Measurements from ENCODE around the gene ADGRV1. TPM values are rescaled to one million over a fixed set of nuclear protein-coding genes. Genes with fewer than 3 reads are reported as not detected.

Gene ADGRV1
- total and polyA plus RNA-seq, 9 of the 15 experiments (the other 6 are each of a cell fraction or from before 2014, with no cell fraction given): 21.7 to 156 (median 58.2) TPM

DNA sequence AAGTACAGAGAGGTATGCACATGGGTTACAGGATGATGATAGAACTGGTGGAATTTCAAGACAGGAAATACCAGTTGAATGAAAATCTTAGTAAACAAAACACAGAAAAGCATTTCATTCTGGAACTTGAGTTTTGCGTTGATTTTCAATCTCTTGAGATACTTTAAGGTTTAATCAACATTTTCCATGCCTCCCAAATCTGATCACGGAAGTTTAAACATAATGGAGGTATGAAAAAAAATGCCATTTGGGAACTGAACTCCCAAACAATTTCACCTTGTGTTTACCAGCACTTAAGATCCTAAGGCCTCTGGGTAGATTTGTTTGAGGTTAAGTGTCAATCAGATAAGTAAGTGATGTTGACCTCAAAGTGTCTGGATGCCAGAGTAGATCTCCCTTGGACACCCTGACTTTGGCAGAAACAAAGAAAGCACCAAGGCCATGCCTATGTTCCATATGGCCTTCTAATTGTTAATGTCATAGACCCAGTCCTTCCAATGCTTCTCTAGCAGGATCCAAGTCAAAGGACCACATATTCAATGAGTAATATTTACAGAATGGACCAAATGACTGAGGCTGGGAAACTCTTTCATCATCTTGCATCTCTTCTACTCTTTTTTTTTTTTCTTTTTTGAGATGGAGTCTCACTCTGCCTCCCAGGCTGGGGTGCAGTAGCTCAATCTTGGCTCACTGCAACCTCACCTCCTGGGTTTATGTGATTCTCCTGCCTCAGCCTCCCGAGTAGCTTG is 607.6 kb downstream of the ADGRV1 start:
- Histone ChIP-seq H3K9me3 (replicated peaks; ENCODE audit: control insufficient read depth, insufficient read depth, low read depth, low read length) (no peaks in the 10 kb centered on the region), H3K27me3 (ENCODE audit: control insufficient read depth in 2 of 2, insufficient read depth in 2 of 2, low read length in 2 of 2) (no peaks in the 10 kb centered on the region), H3K79me2 (ENCODE audit: control insufficient read depth, insufficient read depth, low read length) (no peaks in the 10 kb centered on the region), H3K9me1 (ENCODE audit: control insufficient read depth, insufficient read depth, low read length) (no peaks in the 10 kb centered on the region), H3K36me3 (ENCODE audit: control insufficient read depth, insufficient read depth, low read length) (peaks cover 12% of the 10 kb centered on the region; the same call in 1 of the 3 replicates), H3K4me3 (no peak overlapping the region), H2AFZ (ENCODE audit: low read depth, low read length) (no peak overlapping the region), H3K4me1 (replicated peaks in 1 of 2; ENCODE audit: control insufficient read depth in 2 of 2, insufficient read depth in 2 of 2, low read length in 2 of 2) (peaks cover 0 to 14% of the 10 kb centered on the region in 2 experiments; a peak in 4 of 5 replicates), H3K27ac (ENCODE audit: extremely low read depth, low read depth, low read length) (no peak overlapping the region), H3K9ac (ENCODE audit: insufficient read depth in 1 of 2, low read depth in 2 of 2, low read length in 2 of 2) (no peak overlapping the region), H4K20me1 (replicated peaks; ENCODE audit: control insufficient read depth, insufficient read depth, low read length) (no peaks in the 10 kb centered on the region), H3K4me2 (ENCODE audit: insufficient read depth, low read length) (no peak overlapping the region)
- POLR2A ChIA-PET: no interaction called here
- TF ChIP-seq ETV5 (CRISPR knock-in tag; IDR thresholded peaks at IDR 0.05; ENCODE audit: low read depth): no peak
- TF ChIP-seq, protein P1, sequence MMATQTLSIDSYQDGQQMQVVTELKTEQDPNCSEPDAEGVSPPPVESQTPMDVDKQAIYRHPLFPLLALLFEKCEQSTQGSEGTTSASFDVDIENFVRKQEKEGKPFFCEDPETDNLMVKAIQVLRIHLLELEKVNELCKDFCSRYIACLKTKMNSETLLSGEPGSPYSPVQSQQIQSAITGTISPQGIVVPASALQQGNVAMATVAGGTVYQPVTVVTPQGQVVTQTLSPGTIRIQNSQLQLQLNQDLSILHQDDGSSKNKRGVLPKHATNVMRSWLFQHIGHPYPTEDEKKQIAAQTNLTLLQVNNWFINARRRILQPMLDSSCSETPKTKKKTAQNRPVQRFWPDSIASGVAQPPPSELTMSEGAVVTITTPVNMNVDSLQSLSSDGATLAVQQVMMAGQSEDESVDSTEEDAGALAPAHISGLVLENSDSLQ (IDR thresholded peaks at IDR 0.05): 0 out of 2 replicates have a peak, but pooled peaks have one; percentile 16
- no TSS peak for BruUV-seq (replicated peaks)
- in situ Hi-C loops (cut with MboI) (no loop called here), intact Hi-C loops (cut with micrococcal nuclease) (no loop called here)
- FAIRE-seq (no peak), ATAC-seq (no peak), DNase-seq (ENCODE audit: extremely low read depth in 1 of 4, low spot score in 3 of 4) (no peak)
- CTCF ChIA-PET (ENCODE audit: low intra/inter-chr PET ratio): no interaction called here
- 56% methylated on average over 3 of the region's 3 CpGs for WGBS (ENCODE audit: insufficient coverage, low coverage, missing lambda C conversion rate)

DNA sequence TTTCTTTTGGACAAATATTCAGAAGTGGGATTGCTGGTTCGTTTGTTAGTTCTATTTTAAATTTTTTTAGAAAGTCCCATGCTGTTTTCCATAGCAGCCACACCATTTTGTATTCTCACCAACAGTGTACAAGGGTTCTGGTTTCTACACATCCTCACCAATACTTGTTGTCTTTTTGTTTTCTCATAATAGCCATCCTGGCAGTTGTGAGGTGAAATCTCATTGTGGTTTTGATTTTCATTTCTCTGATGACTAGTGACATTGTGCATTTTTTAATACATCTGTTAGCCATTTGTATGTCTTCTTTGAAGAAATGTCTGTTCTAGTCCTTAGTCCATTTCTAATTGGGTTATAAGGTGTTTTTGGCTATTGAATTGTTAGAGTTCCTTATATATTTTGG is 610.3 kb downstream of the ADGRV1 start:
- H3K4me3 ChIP-seq: no peak overlapping the region
- H3K36me3 ChIP-seq (ENCODE audit: control insufficient read depth, insufficient read depth, low read length): peaks cover 9% of the 10 kb centered on the region; the same call in 1 of the 3 replicates
- no peak overlapping the region for H3K9ac ChIP-seq (ENCODE audit: insufficient read depth in 1 of 2, low read depth in 2 of 2, low read length in 2 of 2)
- in situ Hi-C loops (cut with MboI) (no loop called here), intact Hi-C loops (cut with micrococcal nuclease) (no loop called here)
- no peaks in the 10 kb centered on the region for H3K79me2 ChIP-seq (ENCODE audit: control insufficient read depth, insufficient read depth, low read length)
- TF ChIP-seq PURB (CRISPR knock-in tag; IDR thresholded peaks at IDR 0.05; ENCODE audit: low read depth) (no peak), ZFP36 (IDR thresholded peaks at IDR 0.05; ENCODE audit: low read depth, low read length, partially characterized antibody) (no peak)
- TF ChIP-seq, protein P2, sequence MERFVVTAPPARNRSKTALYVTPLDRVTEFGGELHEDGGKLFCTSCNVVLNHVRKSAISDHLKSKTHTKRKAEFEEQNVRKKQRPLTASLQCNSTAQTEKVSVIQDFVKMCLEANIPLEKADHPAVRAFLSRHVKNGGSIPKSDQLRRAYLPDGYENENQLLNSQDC (CRISPR knock-in tag; IDR thresholded peaks at IDR 0.05): no peak
- H3K27me3 ChIP-seq (ENCODE audit: control insufficient read depth in 2 of 2, insufficient read depth in 2 of 2, low read length in 2 of 2): no peaks in the 10 kb centered on the region
- DNase-seq (ENCODE audit: extremely low read depth in 1 of 4, low spot score in 3 of 4) (no peak), ATAC-seq (no peak), FAIRE-seq (no peak)
- WGBS (ENCODE audit: insufficient coverage, low coverage, missing lambda C conversion rate): 0% methylated on average over 1 of the region's 1 CpG
- POLR2A ChIA-PET: no interaction called here
- H4K20me1 ChIP-seq (replicated peaks; ENCODE audit: control insufficient read depth, insufficient read depth, low read length): no peaks in the 10 kb centered on the region
- BruUV-seq (replicated peaks): no TSS peak
- no peak overlapping the region for H3K27ac ChIP-seq (ENCODE audit: extremely low read depth, low read depth, low read length)
- no peaks in the 10 kb centered on the region for H3K9me1 ChIP-seq (ENCODE audit: control insufficient read depth, insufficient read depth, low read length)
- H3K9me3 ChIP-seq (replicated peaks; ENCODE audit: control insufficient read depth, insufficient read depth, low read depth, low read length): no peaks in the 10 kb centered on the region
- H3K4me1 ChIP-seq (replicated peaks in 1 of 2; ENCODE audit: control insufficient read depth in 2 of 2, insufficient read depth in 2 of 2, low read length in 2 of 2): peaks cover 0 to 5% of the 10 kb centered on the region in 2 experiments; a peak in 2 of 5 replicates
- H2AFZ ChIP-seq (ENCODE audit: low read depth, low read length): no peak overlapping the region
- no peak overlapping the region for H3K4me2 ChIP-seq (ENCODE audit: insufficient read depth, low read length)
- CTCF ChIA-PET (ENCODE audit: low intra/inter-chr PET ratio): no interaction called here

All from K562 (cell line).